Spleen (tissue), 11 donors: ENCODE results near the gene MOCS3. TPM values are rescaled to one million over a fixed set of nuclear protein-coding genes. Genes with fewer than 3 reads are reported as not detected.

Experiments
- DNase-seq: peaks from one replicate; pipeline ENCODE4 v3.0.0-alpha.2; 2020
- H3K27ac ChIP-seq, 8 donors: fragments of 200-600 bp; sonication (generic) in 7 of 8; 1 replicate in 4 of 8; 2 replicates in 4 of 8; pipeline versions ENCODE4 v1.5.0 to v1.8.0; 2016 to 2021; ENCODE audit warnings: inconsistent platforms in 4 of 8, mild to moderate bottlenecking in 4 of 8, moderate library complexity in 1 of 8
- H3K27me3 ChIP-seq, 7 donors: fragments of 200-600 bp; sonication (generic) in 6 of 7; replicated peaks in 1 of 7; 1 replicate in 4 of 7; 2 replicates in 3 of 7; pipeline versions ENCODE4 v1.5.0 to v1.8.0; 2016 to 2021; ENCODE audit warnings: inconsistent platforms in 3 of 7, mild to moderate bottlenecking in 1 of 7
- H3K36me3 ChIP-seq, 6 donors: fragments of 200-600 bp; sonication (generic) in 5 of 6; 1 replicate in 4 of 6; 2 replicates in 2 of 6; pipeline versions ENCODE4 v1.5.0 to v1.8.0; 2016 to 2021; ENCODE audit warnings: inconsistent platforms in 2 of 6
- H3K4me1 ChIP-seq, 6 donors: fragments of 200-600 bp; sonication (generic) in 5 of 6; 1 replicate in 3 of 6; 2 replicates in 3 of 6; pipeline versions ENCODE4 v1.5.0 to v1.8.0; 2016 to 2021; ENCODE audit warnings: inconsistent platforms in 3 of 6
- H3K4me3 ChIP-seq, 8 donors: fragments of 200-600 bp; sonication (generic) in 7 of 8; 1 replicate in 4 of 8; 2 replicates in 4 of 8; pipeline versions ENCODE4 v1.5.0 to v1.8.0; 2016 to 2021; ENCODE audit warnings: inconsistent platforms in 4 of 8, mild to moderate bottlenecking in 4 of 8, moderate library complexity in 2 of 8
- H3K9me3 ChIP-seq, 8 donors: fragments of 200-600 bp; sonication (generic) in 7 of 8; 1 replicate in 4 of 8; 2 replicates in 4 of 8; pipeline versions ENCODE4 v1.5.0 to v1.8.0; 2016 to 2021; ENCODE audit warnings: inconsistent platforms in 4 of 8
- POLR2A ChIP-seq, 3 donors: fragments of 450-650 bp; IDR thresholded peaks; one replicate each; pipeline ENCODE4 v1.5.1; 2017; ENCODE audit warnings: antibody characterized with exemption in 3 of 3, mild to moderate bottlenecking in 1 of 3
- POLR2AphosphoS5 ChIP-seq, 3 donors: sonication (generic); formaldehyde crosslinking; IDR thresholded peaks; one replicate each; pipeline ENCODE4 v1.5.1; 2017; ENCODE audit warnings: antibody characterized with exemption in 3 of 3
- WGBS, 5 donors: extraction: QIAGEN DNeasy Blood & Tissue Kit in 3 of 5; methylation state at CpG; one replicate each; pipeline versions ENCODE4 v1.1.5 to v1.1.7; 2013 to 2018; 5-methylcytosine and 5-hydroxymethylcytosine counted together
- intact Hi-C: fragments of 100-400 bp; cut with DNase I; formaldehyde crosslinking; loops from one replicate; pipeline ENCODE4 v1.15.0; 2023; ENCODE audit warnings: low total_unique reads
- polyA plus RNA-seq, 3 donors: library from polyadenylated mRNA; stranded (reverse); fragments of 200-250 nt; gene quantifications; one replicate each; pipeline ENCODE4 v1.2.1, GENCODE V29; 2013
- total RNA-seq, 7 donors: library from RNA; depleted of rRNA in 3 of 7; stranded (reverse); fragments of >200 nt in 3 of 7; fragmentation: NEBNext Ultra II Directional in 4 of 7; extraction: Animal tissue kit (Norgen Biotek cat#: 25700) in 4 of 7; gene quantifications; one replicate each; pipeline versions ENCODE4 v1.1.0 to v1.2.1, GENCODE V29; 2016 to 2021
- TF ChIP-seq, protein P1 (sequence below), 11 experiments: fragments of 200-600 bp in 7 of 11; fragments of 450-650 bp in 4 of 11; sonication (generic) in 4 of 11; IDR thresholded peaks in 8 of 11; conservative IDR thresholded peaks in 3 of 11; 1 replicate in 7 of 11; 2 replicates in 4 of 11; pipeline versions ENCODE4 v1.4.0 to v1.8.0; 2016 to 2021; ENCODE audit warnings: antibody characterized with exemption in 11 of 11, inconsistent platforms in 4 of 11, mild to moderate bottlenecking in 1 of 11
- donor health status: healthy with polysubstance abuse.
- donor health status: DM: no; HTN: no; CAD: no; lungs with moderate emphysema.
- donor health status: DM: no; HTN: no; CAD: no.
- donor health status: Bipolar disorder and iron deficiency.
- donor health status: healthy.
- donor health status: DM: no; HTN: no; CAD: no.
- donor health status: DM: yes; HTN: yes; CAD: no.

The MOCS3 gene
- total and polyA plus RNA-seq, 10 donors: 2.6 to 7.0 (median 4.8) TPM

DNA sequence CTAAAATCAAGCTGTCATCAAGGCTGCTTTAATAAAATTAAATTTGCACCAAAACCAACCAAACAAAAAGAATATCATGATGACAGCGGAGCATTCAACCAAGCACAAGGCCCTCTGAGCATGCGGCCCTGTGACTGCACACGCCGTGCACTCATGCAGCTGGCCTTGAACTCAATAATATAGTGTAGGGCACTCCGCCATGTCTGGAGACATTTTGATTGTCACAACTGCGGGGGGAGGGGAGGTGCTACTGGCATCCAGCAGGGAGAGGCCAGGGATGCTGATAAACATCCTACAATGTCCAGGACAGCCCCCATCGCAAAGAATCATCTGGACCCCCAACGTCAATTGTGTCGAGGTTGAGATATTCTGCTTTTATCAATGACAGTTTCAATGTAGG is 9.7 kb downstream of the MOCS3 start:
- WGBS, 5 donors: 84 to 87% (median 85%) methylated on average over 9 of the region's 9 CpGs
- no peaks in the 10 kb centered on the region for H3K36me3 ChIP-seq
- H3K4me3 ChIP-seq: no peak overlapping the region
- TF ChIP-seq POLR2A (IDR thresholded peaks at IDR 0.05) (no peak), POLR2AphosphoS5 (IDR thresholded peaks at IDR 0.05) (no peak)
- TF ChIP-seq, protein P1, sequence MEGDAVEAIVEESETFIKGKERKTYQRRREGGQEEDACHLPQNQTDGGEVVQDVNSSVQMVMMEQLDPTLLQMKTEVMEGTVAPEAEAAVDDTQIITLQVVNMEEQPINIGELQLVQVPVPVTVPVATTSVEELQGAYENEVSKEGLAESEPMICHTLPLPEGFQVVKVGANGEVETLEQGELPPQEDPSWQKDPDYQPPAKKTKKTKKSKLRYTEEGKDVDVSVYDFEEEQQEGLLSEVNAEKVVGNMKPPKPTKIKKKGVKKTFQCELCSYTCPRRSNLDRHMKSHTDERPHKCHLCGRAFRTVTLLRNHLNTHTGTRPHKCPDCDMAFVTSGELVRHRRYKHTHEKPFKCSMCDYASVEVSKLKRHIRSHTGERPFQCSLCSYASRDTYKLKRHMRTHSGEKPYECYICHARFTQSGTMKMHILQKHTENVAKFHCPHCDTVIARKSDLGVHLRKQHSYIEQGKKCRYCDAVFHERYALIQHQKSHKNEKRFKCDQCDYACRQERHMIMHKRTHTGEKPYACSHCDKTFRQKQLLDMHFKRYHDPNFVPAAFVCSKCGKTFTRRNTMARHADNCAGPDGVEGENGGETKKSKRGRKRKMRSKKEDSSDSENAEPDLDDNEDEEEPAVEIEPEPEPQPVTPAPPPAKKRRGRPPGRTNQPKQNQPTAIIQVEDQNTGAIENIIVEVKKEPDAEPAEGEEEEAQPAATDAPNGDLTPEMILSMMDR (IDR thresholded peaks at IDR 0.05 in 8 of 11, conservative IDR thresholded peaks at IDR 0.05 in 3 of 11): no peak
- H3K4me1 ChIP-seq: no peaks in the 10 kb centered on the region
- intact Hi-C loops: no loop called here
- H3K9me3 ChIP-seq: no peaks in the 10 kb centered on the region
- no peak for DNase-seq
- no peaks in the 10 kb centered on the region for H3K27me3 ChIP-seq
- no peak overlapping the region for H3K27ac ChIP-seq

DNA sequence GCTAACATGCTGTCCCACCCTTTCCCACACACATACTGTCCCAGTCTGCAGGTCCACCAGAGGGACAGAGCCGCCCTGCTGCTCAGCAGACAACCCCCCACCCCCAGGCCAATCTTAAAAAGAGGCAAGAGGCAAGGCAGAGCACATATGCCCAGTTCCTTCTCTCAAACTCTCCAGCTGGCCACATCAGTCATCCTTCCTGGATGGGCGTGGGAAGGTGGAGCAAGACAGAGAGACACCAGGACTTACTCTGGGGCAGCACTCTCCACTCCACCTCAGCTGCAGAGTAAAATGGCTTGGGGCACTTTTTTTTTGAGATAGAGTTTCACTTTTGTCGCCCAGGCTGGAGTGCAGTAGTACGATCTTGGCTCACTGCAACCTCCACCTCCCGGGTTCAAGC is 10.8 kb downstream of the MOCS3 start:
- TF ChIP-seq POLR2A (IDR thresholded peaks at IDR 0.05) (no peak), POLR2AphosphoS5 (IDR thresholded peaks at IDR 0.05) (no peak)
- TF ChIP-seq, protein P1 (IDR thresholded peaks at IDR 0.05 in 8 of 11, conservative IDR thresholded peaks at IDR 0.05 in 3 of 11): no peak
- H3K27me3 ChIP-seq: no peaks in the 10 kb centered on the region
- intact Hi-C loops: no loop called here
- H3K9me3 ChIP-seq: no peaks in the 10 kb centered on the region
- WGBS, 5 donors: 86 to 94% (median 91%) methylated on average over 5 of the region's 5 CpGs
- DNase-seq: no peak
- H3K4me1 ChIP-seq: no peaks in the 10 kb centered on the region
- H3K36me3 ChIP-seq: no peaks in the 10 kb centered on the region
- no peak overlapping the region for H3K4me3 ChIP-seq
- no peak overlapping the region for H3K27ac ChIP-seq

DNA sequence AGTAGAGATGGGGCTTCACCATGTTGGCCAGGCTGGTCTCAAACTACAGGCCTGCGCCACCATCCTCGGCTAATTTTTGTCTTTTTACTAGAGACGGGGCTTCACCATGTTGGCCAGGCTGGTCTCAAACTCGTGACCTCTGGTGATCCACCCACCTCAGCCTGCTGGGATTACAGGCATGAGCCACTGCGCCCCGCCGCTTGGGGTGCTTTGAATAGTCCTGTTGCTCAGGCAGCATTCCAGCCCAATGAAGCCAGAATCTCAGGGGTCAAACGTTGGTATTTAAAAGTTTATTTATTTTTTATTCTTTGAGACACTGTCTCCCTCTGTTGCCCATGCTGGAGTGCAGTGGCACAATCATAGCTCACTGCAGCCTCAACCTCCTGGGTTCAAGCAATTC is 11.3 kb downstream of the MOCS3 start:
- no peak for DNase-seq
- H3K9me3 ChIP-seq: no peaks in the 10 kb centered on the region
- no peak overlapping the region for H3K27ac ChIP-seq
- H3K36me3 ChIP-seq: no peaks in the 10 kb centered on the region
- TF ChIP-seq, protein P1 (IDR thresholded peaks at IDR 0.05 in 8 of 11, conservative IDR thresholded peaks at IDR 0.05 in 3 of 11): no peak
- no peak for TF ChIP-seq POLR2AphosphoS5 (IDR thresholded peaks at IDR 0.05)
- no peak for TF ChIP-seq POLR2A (IDR thresholded peaks at IDR 0.05)
- no peaks in the 10 kb centered on the region for H3K4me1 ChIP-seq
- intact Hi-C loops: no loop called here
- H3K27me3 ChIP-seq: no peaks in the 10 kb centered on the region
- H3K4me3 ChIP-seq: no peak overlapping the region
- WGBS, 5 donors: 81 to 87% (median 86%) methylated on average over 8 of the region's 8 CpGs

DNA sequence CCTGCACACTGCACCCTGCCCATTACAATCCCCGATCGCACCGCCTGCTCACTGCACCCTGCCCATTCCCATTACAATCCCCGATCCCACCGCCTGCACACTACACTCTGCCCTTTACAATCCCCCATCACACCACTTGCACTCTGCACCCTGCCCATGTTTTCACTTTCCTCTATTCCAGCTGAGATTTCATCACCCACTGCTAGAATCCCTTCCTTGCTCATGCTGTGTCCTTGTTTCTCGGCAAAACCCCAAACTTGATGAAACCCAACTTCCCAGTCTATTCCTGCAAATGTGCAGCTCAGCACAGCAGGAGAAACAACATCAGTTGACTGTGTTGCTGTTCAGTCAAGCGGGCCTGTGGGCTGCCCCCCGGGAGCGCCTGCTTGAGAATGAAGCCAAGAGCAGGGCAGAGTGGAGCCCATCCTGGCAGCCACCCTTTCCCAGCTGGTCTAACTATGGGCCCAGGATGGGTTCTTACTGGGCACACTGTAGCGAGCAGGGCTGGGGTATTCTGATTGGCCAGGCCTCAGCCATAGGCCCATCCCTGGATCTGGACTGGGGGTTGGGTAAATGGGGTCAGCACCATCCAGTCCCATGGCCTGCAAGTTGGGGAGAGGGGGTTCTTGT is 17.2 kb downstream of the MOCS3 start:
- H3K9me3 ChIP-seq: no peaks in the 10 kb centered on the region
- TF ChIP-seq POLR2AphosphoS5 (IDR thresholded peaks at IDR 0.05): no peak
- TF ChIP-seq, protein P1 (IDR thresholded peaks at IDR 0.05 in 8 of 11, conservative IDR thresholded peaks at IDR 0.05 in 3 of 11): no peak
- TF ChIP-seq POLR2A (IDR thresholded peaks at IDR 0.05): no peak
- no peak overlapping the region for H3K4me3 ChIP-seq
- peaks cover 0 to 11% (median 0%) of the 10 kb centered on the region in 6 donors for H3K4me1 ChIP-seq
- peaks cover 0 to 4% (median 0%) of the 10 kb centered on the region in 7 donors for H3K27me3 ChIP-seq
- no peak overlapping the region for H3K27ac ChIP-seq
- no peaks in the 10 kb centered on the region for H3K36me3 ChIP-seq
- no peak for DNase-seq
- 90 to 96% (median 92%) methylated on average over 10 of the region's 10 CpGs for WGBS, 5 donors
- intact Hi-C loops: no loop called here
